ENCODE measurements around the gene FHIP1A.

Gene FHIP1A

DNA sequence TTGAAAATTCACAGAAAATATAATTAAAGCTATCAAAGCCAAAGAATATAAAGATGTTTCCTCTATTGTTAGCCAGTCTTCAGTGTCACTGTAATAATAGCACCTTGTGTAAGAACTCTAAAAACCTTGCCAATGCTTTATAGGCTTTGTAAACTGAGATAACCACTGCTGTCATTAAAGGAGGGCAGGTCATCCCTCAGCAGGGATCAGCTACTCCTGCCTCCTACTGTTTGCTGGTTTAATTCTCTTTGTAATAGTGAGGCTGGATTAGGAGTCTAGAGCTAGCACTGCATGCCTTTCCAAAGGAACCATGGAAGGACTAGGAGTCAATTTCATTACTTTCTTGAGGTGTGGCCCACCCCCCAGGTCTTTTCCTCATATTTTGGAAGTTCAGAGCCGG, 46.2 kb downstream of the FHIP1A start:
- no peak for DNase-seq (ENCODE audit: low read depth)

DNA sequence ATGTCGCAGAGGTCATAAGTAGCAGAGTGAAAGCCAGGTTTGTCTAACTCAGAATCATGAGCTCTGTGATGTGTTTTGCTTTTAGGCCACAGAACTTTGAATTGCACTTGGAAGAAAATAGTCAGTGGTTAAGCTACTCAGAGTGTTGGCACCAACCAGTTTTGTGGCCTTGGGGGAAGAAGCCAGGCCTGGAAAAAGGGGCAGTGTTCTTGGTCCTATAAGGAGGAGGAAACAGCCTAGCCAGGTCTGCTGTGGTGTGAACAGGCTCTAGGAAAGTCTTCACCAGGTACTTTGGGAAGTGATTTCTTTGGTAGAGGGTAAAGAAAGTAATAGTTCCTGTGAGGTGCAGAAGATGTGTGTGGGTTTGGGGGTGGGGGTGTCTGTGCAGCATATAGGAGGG, 49.2 kb downstream of the FHIP1A start:
- no peak for DNase-seq (ENCODE audit: low read depth)
